HG03342 (cell line): Measurements from ENCODE around the gene CISD2.
"Not testable (repeated sequence)": the region's sequence is repeated elsewhere in the genome, so short reads cannot be mapped to it uniquely, and the experiment has no call there.

ENCODE experiments used
- ATAC-seq: cut with Tn5 transposase; IDR thresholded peaks from one replicate; pipeline ENCODE4 v1.9.1; 2021; ENCODE audit warnings: mild to moderate bottlenecking, moderate library complexity; ENCODE audit not compliant: unreplicated experiment

The CISD2 gene

GRCh38 chr4:102849579-102850104 lies 19.1 kb upstream of the CISD2 start:
- ATAC-seq = no peak

DNA sequence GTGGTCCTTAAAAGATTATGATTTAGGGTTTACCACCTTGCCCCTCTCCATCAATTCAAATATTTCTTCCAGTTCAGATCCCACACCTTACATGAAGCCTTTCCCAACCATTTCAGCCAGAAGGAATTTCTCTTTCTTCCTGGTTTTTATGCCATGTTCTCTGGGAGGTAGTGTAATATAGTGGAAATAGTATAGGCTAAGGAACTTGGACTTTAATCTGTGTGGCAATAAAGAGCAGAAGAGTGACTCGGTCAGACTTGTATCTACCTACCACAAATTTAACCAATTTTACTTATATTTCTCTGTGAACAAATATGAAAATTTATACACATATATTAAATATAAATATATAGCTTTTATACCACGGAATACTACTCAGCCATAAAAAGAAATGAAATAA lies 18.4 kb upstream of the CISD2 start:
- ATAC-seq = no peak

- no peak for ATAC-seq
Observed at GRCh38 chr4:102858828-102859464, 9.8 kb upstream of the CISD2 start.

DNA sequence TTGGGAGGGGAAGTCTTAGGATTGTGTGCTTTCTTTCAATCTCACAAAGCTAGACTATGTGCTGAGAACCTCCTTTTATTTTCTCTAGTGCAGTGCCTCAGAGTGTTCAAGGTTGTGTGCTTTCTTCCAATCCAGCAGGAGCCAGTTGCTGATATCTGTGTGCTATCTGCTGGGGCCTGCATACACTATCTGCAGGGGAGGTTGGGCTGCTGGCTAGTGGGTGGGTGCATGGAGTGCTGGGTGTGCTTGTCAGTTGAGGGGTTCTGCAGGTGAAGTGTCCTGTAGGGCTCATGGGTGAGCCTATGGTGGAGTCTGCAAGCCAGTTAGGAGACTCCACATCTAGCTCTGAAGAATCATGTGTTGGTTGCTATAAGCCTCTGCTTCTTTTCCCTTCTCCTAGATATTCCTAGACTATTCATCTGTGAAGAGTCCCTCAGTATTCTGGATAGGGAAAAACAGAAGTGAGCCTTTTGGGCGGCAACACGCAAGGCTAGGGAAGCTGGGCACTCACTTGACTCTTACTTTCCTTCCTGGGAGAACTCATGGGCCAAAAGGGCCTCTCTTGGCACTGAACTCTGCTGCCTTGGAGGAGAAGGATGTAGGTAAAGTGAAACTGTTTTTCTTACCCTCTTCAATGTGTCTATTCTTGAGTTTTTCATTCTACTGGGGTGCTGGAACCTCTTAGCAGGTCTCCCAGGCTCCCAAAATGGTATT lies 8.0 kb upstream of the CISD2 start:
- no peak for ATAC-seq

DNA sequence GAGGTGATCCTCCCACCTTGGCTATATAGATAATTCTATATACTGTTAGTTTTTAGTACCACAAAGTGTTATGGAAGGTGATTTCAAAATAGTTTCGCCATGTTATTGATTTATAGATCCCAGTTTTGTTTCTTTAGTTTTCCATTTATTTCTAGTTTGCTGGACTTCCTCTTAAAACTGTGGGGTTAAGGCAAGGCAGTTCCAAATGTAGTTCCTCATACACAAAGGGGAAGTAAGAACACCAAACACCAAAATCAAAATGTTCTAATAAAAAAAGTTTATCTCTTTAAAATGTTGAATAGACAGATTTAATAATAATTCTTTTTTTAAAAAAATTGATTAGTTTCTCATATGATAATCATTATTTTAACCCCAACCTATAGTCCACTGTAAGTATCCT lies 6.8 kb upstream of the CISD2 start:
- ATAC-seq = no peak

DNA sequence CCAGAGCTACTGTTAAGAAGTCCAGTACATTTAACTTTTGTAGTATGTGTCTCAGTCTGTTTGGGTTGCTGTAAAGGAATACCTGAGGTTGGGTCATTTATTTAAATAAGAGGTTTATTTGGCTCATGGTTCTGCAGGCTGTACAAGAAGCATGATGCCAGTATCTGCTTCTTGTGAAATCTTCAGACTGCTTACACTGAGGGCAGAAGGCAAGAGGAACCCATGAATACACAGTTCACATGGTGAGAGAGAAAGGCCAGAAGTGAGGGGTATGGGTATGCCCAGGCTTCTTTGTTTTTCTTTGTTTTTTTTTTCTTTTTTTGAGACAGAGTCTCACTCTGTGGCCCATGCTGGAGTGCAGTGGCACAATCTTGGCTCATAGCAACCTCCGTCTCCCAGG lies 6.0 kb upstream of the CISD2 start:
- no peak for ATAC-seq

DNA sequence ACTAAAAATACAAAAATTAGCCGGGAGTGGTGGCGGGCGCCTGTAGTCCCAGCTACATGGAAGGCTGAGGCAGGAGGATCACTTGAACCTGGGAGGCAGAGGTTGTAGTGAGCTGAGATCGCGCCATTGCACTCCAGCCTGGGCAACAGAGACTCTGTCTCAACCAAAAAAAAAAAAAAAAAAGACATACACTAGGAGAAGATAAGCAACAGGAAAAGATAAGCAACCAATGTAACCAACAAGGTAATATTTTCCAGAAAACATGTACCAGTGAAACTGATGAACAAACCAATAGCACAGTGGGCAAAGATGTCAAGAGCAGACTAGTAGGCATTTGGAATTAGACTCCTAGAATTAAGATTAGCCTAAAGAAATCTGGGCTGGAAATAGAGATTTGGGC lies 3.5 kb upstream of the CISD2 start:
- ATAC-seq = not testable (repeated sequence)

- no peak for ATAC-seq
Observed at GRCh38 chr4:102867278-102868152, 1.3 kb upstream of the CISD2 start.

- ATAC-seq = no peak
Observed at GRCh38 chr4:102868153-102868780, 525 bp upstream of the CISD2 start.

- ATAC-seq = peak; percentile 27
Observed at GRCh38 chr4:102869569-102870197, 891 bp downstream of the CISD2 start.

GRCh38 chr4:102871772-102872171 lies 3.0 kb downstream of the CISD2 start:
- ATAC-seq = no peak

- ATAC-seq = not testable (repeated sequence)
Observed at GRCh38 chr4:102877477-102878106, 8.8 kb downstream of the CISD2 start.

GRCh38 chr4:102878349-102878748 lies 9.6 kb downstream of the CISD2 start:
- ATAC-seq = not testable (repeated sequence)

- no peak for ATAC-seq
Observed at GRCh38 chr4:102878901-102879300, 10.1 kb downstream of the CISD2 start.

DNA sequence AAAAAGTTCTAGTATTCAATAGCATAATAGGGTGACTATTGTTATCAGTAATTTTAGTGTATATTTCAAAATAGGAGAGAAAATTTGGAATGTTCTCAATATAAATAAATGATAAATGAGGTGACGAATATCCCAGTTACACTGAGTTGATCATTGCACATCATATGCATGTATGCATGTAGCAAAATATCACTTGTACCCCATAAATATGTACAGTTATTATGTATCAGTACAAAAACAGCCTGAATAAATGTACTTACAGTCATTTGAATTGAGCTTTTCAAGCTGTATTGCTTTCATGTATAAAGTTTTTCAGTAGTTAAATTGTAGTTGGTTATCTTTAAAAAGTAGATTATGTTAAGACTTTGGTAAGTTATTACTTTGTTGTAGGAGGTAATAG lies 12.6 kb downstream of the CISD2 start:
- ATAC-seq = no peak

DNA sequence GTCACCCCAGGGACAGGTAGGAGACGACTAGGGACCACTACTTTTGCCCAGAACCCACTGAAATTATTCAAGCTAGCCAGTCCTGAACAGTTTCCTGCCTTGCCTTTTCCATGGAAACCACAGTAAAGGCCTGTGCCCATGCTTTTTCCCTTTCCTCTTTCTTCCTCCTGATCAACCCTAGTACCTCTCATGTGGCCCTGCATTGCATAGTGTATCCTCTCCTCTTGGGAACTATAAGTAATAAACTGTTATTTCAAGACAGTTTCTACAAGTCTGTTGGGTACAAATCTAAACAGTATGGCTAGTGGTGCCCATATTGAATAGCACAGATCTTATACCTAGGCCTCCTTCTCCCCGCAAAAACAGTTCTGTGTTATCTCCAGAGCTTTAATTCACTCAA lies 14.5 kb downstream of the CISD2 start:
- no peak for ATAC-seq

GRCh38 chr4:102888570-102888969 lies 19.8 kb downstream of the CISD2 start:
- ATAC-seq = not testable (repeated sequence)

DNA sequence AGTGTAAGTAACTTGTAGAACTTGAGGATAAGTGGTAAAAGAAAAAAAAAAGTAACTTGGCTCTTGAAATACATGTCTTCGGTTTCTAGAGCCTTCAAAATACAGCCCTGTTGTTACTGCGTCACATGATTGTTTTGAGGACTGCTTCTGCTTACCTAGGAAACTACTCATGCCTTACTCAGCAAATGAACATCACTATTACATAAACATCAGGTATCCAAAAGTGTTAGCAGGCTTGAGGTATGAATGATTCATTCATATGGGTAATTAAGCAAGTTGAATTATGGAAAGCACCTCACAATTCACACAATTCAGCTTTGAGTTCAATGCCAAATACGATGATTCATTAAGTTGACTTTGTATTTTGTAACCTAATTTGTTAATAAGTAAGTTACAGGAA lies 21.1 kb downstream of the CISD2 start:
- ATAC-seq = not testable (repeated sequence)

DNA sequence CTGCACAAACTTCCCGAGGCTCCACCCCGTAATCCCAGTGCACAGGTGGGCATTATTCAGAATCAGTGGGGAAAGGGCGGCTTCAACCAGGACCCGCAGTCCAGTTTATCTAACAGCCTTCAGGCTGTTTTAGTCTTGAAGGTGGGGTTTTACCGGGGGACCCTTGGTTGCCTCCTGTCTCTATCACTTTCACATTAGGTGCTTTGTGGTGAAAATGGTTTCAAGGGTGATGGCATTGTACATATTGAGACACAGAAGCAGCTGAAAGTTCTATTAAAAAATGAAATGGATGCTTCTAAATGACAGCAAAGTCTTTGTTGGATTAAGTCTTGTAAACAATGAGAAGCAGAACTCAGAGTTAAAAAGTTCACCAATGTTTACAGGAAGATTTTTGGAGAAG lies 27.8 kb downstream of the CISD2 start:
- not testable (repeated sequence) for ATAC-seq

DNA sequence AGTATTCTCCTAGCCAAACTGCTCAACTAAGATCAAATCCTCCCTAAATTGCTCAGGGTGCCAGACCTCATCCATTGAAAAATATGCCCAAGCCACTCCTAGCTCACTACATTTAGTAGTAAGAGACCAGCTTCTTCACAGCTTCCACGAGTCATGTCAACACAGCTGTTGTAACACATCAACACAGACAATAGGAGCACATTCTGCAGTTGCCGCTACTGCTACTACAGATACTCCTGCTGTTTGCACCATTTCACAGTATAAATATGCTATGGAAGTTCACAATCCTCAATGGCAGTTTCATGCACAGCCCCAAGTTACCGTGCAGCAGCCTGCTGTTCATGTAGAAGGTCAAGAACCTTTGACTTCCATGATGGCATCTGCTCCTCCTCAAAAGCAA lies 28.8 kb downstream of the CISD2 start:
- not testable (repeated sequence) for ATAC-seq
